HepG2 (cell line): ENCODE results near the gene CTDNEP1. TPM values are rescaled to one million over a fixed set of nuclear protein-coding genes. Genes with fewer than 3 reads are reported as not detected.

ENCODE experiments used
- HDAC1 ChIP-seq: sonication (generic); formaldehyde crosslinking; IDR thresholded peaks from 2 replicates; pipeline ENCODE4 v1.5.1; 2020; ENCODE audit warnings: mild to moderate bottlenecking, missing genetic modification reagents
- HNRNPLL ChIP-seq: fragments of 200-400 bp; formaldehyde crosslinking; IDR thresholded peaks from 2 replicates; pipeline ENCODE4 v1.6.1; 2017; ENCODE audit warnings: mild to moderate bottlenecking, low read depth, low read length; ENCODE audit not compliant: poor library complexity, severe bottlenecking
- IKZF4 ChIP-seq: sonication (generic); formaldehyde crosslinking; IDR thresholded peaks from 2 replicates; pipeline ENCODE4 v1.5.1; 2020; ENCODE audit warnings: borderline replicate concordance, mild to moderate bottlenecking, low read depth, missing genetic modification reagents; ENCODE audit errors: not compliant biosample characterization
- KDM1A ChIP-seq: IDR thresholded peaks from 2 replicates; pipeline ENCODE4 v1.6.1; 2016; ENCODE audit warnings: missing compliant biosample characterization
- MAF1 ChIP-seq: sonication (generic); formaldehyde crosslinking; IDR thresholded peaks from 2 replicates; pipeline ENCODE4 v1.5.0; 2020; ENCODE audit warnings: missing genetic modification reagents, borderline replicate concordance
- MTF2 ChIP-seq: sonication (generic); formaldehyde crosslinking; IDR thresholded peaks from 2 replicates; pipeline ENCODE4 v1.5.0; 2020; ENCODE audit warnings: missing genetic modification reagents, borderline replicate concordance
- NAIF1 ChIP-seq: sonication (generic); formaldehyde crosslinking; IDR thresholded peaks from 2 replicates; pipeline ENCODE4 v1.5.0; 2020; ENCODE audit warnings: mild to moderate bottlenecking, missing genetic modification reagents, borderline replicate concordance
- PAX8 ChIP-seq: sonication (generic); formaldehyde crosslinking; IDR thresholded peaks from 2 replicates; pipeline ENCODE4 v1.8.0; 2022; ENCODE audit warnings: mild to moderate bottlenecking, missing genetic modification reagents, borderline replicate concordance
- PHF8 ChIP-seq: sonication (generic); formaldehyde crosslinking; IDR thresholded peaks from 2 replicates; pipeline ENCODE4 v1.5.0; 2020; ENCODE audit warnings: missing genetic modification reagents
- PITX1 ChIP-seq: sonication (generic); formaldehyde crosslinking; IDR thresholded peaks from 2 replicates; pipeline ENCODE4 v1.5.1; 2020; ENCODE audit warnings: mild to moderate bottlenecking, missing genetic modification reagents
- RARA ChIP-seq: IDR thresholded peaks from 2 replicates; pipeline ENCODE4 v1.6.1; 2016; ENCODE audit warnings: missing genetic modification reagents, missing compliant biosample characterization
- SAFB2 ChIP-seq: sonication (generic); formaldehyde crosslinking; IDR thresholded peaks from 2 replicates; pipeline ENCODE4 v1.5.1; 2020; ENCODE audit warnings: missing genetic modification reagents, low read depth, mild to moderate bottlenecking, borderline replicate concordance
- SIN3A ChIP-seq: IDR thresholded peaks from 2 replicates; pipeline ENCODE4 v1.6.1; 2011; ENCODE audit warnings: low read depth, mild to moderate bottlenecking, control low read depth, low read length, borderline replicate concordance
- TAF15 ChIP-seq: fragments of 200-400 bp; formaldehyde crosslinking; IDR thresholded peaks from one replicate; pipeline ENCODE4 v1.6.1; 2018; ENCODE audit warnings: mild to moderate bottlenecking, low read depth, low read length; ENCODE audit not compliant: poor library complexity, severe bottlenecking
- ZNF256 ChIP-seq: sonication (generic); formaldehyde crosslinking; conservative IDR thresholded peaks from 2 replicates; pipeline ENCODE4 v1.4.0; 2020; ENCODE audit warnings: missing genetic modification reagents
- ZNF326 ChIP-seq: sonication (generic); formaldehyde crosslinking; IDR thresholded peaks from 2 replicates; pipeline ENCODE4 v1.4.0; 2020; ENCODE audit warnings: missing genetic modification reagents, borderline replicate concordance
- ZNF33B ChIP-seq: sonication (generic); formaldehyde crosslinking; IDR thresholded peaks from 2 replicates; pipeline ENCODE4 v1.5.1; 2020; ENCODE audit warnings: mild to moderate bottlenecking, missing genetic modification reagents
- ZNF441 ChIP-seq: sonication (generic); formaldehyde crosslinking; IDR thresholded peaks from 2 replicates; pipeline ENCODE4 v1.7.0; 2021; ENCODE audit warnings: missing genetic modification reagents, borderline replicate concordance
- ZNF670 ChIP-seq: sonication (generic); formaldehyde crosslinking; IDR thresholded peaks from 2 replicates; pipeline ENCODE4 v1.8.0; 2022; ENCODE audit warnings: mild to moderate bottlenecking, missing genetic modification reagents, borderline replicate concordance
- ZSCAN30 ChIP-seq: sonication (generic); formaldehyde crosslinking; IDR thresholded peaks from 2 replicates; pipeline ENCODE4 v1.5.0; 2020; ENCODE audit warnings: mild to moderate bottlenecking, missing genetic modification reagents
- polyA plus RNA-seq, 8 experiments: library from polyadenylated mRNA; depleted of rRNA in 3 of 8; stranded (reverse) in 7 of 8; unstranded in 1 of 8; fragments of >200 nt; fragmentation: Illumina TruSeq in 4 of 8; extraction: Trizol in 4 of 8; gene quantifications; 2 replicates each; pipeline versions ENCODE4 v1.2.1 to v1.2.3, GENCODE V29; 2011 to 2016; ENCODE audit warnings: low read depth in 4 of 8, missing spikeins in 1 of 8, mixed read lengths in 1 of 8; ENCODE audit not compliant: insufficient read depth in 1 of 8
- total RNA-seq, 5 experiments: library from RNA; depleted of rRNA; stranded (reverse); fragments of >200 nt; fragmentation: Illumina TruSeq; extraction: Trizol; gene quantifications; 2 replicates each; pipeline ENCODE4 v1.2.3, GENCODE V29; 2016; ENCODE audit warnings: low read depth in 1 of 5
- TF ChIP-seq, protein P1 (sequence below): sonication (generic); formaldehyde crosslinking; IDR thresholded peaks from 2 replicates; pipeline ENCODE4 v1.4.0; 2020; ENCODE audit warnings: missing genetic modification reagents
- TF ChIP-seq, protein P2 (sequence below): IDR thresholded peaks from 2 replicates; pipeline ENCODE4 v1.6.1; 2012; ENCODE audit warnings: low read length, improper control_type of control experiment
- TF ChIP-seq, protein P3 (sequence below): sonication (generic); formaldehyde crosslinking; conservative IDR thresholded peaks from 2 replicates; pipeline ENCODE4 v1.8.0; 2022; ENCODE audit warnings: low read depth, missing genetic modification reagents

Gene CTDNEP1
- total and polyA plus RNA-seq, 2 of the 13 experiments (the other 11 are each of a cell fraction or from before 2014, with no cell fraction given) = 19.8 to 118 TPM

GRCh38 chr17:7296189-7296861 is 44.8 kb upstream of the CTDNEP1 start (continued):
- TF ChIP-seq, protein P1, sequence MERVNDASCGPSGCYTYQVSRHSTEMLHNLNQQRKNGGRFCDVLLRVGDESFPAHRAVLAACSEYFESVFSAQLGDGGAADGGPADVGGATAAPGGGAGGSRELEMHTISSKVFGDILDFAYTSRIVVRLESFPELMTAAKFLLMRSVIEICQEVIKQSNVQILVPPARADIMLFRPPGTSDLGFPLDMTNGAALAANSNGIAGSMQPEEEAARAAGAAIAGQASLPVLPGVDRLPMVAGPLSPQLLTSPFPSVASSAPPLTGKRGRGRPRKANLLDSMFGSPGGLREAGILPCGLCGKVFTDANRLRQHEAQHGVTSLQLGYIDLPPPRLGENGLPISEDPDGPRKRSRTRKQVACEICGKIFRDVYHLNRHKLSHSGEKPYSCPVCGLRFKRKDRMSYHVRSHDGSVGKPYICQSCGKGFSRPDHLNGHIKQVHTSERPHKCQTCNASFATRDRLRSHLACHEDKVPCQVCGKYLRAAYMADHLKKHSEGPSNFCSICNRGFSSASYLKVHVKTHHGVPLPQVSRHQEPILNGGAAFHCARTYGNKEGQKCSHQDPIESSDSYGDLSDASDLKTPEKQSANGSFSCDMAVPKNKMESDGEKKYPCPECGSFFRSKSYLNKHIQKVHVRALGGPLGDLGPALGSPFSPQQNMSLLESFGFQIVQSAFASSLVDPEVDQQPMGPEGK (CRISPR knock-in tag) = peak; percentile 53; the same call in 1 of the 2 replicates
- TF ChIP-seq KDM1A (CRISPR knock-in tag) (no peak), MTF2 (CRISPR knock-in tag) (no peak), TAF15 (no peak), SAFB2 (no peak; the same call in 1 of the 2 replicates), ZNF256 (no peak), ZNF326 (no peak), PAX8 (no peak), ZNF670 (no peak), ZSCAN30 (no peak), MAF1 (CRISPR knock-in tag) (no peak), IKZF4 (CRISPR knock-in tag) (no peak), NAIF1 (CRISPR knock-in tag) (peak; percentile 83; the same call in 1 of the 2 replicates), PHF8 (CRISPR knock-in tag) (no peak), PITX1 (no peak), ZNF33B (CRISPR knock-in tag) (no peak), SIN3A (peak; percentile 63; the same call in 1 of the 2 replicates), RARA (no peak), HDAC1 (CRISPR knock-in tag) (peak; percentile 82; the same call in 1 of the 2 replicates), ZNF441 (no peak), HNRNPLL (peak; percentile 64)
- TF ChIP-seq, protein P2, sequence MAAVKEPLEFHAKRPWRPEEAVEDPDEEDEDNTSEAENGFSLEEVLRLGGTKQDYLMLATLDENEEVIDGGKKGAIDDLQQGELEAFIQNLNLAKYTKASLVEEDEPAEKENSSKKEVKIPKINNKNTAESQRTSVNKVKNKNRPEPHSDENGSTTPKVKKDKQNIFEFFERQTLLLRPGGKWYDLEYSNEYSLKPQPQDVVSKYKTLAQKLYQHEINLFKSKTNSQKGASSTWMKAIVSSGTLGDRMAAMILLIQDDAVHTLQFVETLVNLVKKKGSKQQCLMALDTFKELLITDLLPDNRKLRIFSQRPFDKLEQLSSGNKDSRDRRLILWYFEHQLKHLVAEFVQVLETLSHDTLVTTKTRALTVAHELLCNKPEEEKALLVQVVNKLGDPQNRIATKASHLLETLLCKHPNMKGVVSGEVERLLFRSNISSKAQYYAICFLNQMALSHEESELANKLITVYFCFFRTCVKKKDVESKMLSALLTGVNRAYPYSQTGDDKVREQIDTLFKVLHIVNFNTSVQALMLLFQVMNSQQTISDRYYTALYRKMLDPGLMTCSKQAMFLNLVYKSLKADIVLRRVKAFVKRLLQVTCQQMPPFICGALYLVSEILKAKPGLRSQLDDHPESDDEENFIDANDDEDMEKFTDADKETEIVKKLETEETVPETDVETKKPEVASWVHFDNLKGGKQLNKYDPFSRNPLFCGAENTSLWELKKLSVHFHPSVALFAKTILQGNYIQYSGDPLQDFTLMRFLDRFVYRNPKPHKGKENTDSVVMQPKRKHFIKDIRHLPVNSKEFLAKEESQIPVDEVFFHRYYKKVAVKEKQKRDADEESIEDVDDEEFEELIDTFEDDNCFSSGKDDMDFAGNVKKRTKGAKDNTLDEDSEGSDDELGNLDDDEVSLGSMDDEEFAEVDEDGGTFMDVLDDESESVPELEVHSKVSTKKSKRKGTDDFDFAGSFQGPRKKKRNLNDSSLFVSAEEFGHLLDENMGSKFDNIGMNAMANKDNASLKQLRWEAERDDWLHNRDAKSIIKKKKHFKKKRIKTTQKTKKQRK = no peak
- TF ChIP-seq, protein P3, sequence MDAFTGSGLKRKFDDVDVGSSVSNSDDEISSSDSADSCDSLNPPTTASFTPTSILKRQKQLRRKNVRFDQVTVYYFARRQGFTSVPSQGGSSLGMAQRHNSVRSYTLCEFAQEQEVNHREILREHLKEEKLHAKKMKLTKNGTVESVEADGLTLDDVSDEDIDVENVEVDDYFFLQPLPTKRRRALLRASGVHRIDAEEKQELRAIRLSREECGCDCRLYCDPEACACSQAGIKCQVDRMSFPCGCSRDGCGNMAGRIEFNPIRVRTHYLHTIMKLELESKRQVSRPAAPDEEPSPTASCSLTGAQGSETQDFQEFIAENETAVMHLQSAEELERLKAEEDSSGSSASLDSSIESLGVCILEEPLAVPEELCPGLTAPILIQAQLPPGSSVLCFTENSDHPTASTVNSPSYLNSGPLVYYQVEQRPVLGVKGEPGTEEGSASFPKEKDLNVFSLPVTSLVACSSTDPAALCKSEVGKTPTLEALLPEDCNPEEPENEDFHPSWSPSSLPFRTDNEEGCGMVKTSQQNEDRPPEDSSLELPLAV (CRISPR knock-in tag) = no peak
